Germinal center (tissue), 1 donor: Measurements from ENCODE around the gene ZFAND3.
"Not testable (repeated sequence)": the region's sequence is repeated elsewhere in the genome, so short reads cannot be mapped to it uniquely, and the experiment has no call there.

Experiments used
- DNase-seq: peaks from one replicate; pipeline ENCODE4 v3.0.0; 2012; ENCODE audit warnings: mixed read lengths, low spot score

The ZFAND3 gene

DNA sequence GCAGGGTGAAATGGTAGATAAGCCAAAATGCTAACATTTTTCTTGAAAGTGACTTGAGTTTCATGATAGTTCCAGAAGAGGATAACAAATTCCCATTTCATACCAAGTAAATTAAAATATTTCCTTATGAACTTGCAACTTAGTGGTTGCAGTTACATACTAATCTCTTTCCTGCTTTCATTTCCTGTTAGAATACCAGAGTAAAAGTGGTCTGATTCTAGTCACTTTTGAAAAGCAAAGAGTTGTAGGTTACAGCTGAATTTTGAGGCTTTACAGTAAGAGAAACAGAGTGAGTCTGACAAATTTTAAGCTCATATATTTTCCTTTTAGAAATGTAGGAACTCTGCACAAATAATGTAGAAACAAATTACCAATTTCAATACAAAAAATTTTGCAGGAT, 117.4 kb downstream of the ZFAND3 start:
- no peak for DNase-seq

GRCh38 chr6:37938909-37939308, 119.4 kb downstream of the ZFAND3 start:
- DNase-seq, result no peak

DNA sequence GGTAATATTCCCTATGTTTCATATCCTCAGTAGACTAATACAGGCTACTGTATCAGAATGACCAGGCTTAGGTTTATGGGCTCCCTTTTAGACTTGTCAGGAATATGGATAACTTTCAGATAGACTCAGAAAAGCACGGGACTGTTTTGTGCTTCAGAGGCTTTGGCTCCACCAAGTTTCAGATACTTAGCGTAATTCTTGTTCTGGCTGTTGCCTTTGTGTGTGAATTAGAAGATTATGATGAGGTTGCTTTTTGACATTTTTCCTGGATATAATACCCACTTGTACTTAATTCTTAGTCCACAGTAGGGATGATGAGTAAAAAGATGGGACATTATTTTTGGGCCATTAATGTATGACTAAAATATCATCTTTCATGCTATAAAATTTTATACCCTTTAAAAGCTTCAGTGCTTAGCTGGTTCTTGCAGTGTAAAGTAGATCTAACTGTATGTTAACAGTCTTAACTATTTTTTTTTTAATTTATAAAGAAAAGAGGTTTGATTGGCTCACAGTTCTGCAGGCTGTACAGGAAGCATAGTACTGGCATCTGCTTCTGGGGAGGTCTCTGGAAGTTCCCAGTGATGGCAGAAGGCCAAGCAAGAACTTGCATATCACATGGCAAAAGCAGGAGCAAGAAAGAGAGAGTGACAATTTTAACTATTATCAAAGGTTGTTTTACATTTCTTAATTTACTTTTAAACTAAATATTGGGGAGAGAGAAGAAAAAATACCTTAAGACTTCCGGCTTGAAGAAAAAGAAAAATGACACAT, 120.7 kb downstream of the ZFAND3 start:
- no peak for DNase-seq

GRCh38 chr6:37941871-37942270, 122.3 kb downstream of the ZFAND3 start:
- no peak for DNase-seq

DNA sequence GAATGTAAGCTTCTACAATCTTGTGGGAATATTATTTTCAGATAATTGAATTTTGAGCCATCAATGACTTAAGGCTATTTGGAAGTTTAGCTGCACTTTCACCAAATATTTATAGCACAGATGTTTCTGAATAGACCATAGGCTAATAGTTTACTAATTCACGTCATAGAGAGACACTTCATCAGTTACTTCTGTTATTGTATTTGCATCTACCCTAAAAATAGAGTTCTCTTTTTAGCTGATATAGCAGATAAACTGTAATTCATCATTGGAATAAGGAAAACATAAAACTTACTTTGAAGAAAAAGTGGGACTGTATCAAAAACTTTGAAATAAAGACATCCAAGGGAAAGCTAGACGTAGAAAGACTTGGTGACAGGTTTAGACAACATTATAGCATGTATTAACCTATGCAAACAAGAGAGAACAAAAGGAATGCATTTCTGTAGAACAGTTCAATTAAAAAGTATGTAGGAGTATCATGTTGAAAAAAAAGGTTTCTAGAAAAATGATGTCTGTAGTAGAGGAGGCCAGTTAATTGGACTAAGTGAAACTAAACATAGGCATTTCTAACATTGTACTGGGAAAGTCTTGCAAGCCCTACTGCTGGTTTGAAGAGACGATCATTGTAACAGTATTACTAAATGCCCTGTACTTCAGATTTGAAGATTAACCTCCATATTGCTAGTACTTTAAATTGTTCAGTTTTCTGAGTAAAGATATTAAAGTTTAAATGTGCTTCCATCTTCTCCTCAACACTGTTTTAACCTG, 123.3 kb downstream of the ZFAND3 start:
- no peak for DNase-seq

GRCh38 chr6:37943436-37944058, 124.0 kb downstream of the ZFAND3 start:
- DNase-seq, result no peak

DNA sequence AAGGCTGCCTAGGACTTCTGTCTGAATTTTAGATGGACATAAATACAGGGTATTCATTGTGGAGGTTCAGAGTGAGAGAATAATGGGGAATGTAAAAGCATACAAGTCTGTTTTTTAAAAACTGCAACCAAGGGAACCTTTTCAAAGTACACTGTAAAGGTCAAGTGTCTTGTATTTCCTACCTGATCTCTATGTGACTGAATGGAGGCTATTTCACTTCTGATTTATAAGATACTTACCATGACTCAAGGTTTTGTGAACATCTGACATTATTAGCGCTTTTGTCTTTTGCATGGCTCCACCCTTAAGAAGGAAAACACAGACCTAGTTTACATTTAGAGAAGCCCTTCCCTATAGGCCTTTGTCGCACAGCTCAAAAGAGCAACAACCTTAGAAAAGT, 126.5 kb downstream of the ZFAND3 start:
- DNase-seq, result no peak

DNA sequence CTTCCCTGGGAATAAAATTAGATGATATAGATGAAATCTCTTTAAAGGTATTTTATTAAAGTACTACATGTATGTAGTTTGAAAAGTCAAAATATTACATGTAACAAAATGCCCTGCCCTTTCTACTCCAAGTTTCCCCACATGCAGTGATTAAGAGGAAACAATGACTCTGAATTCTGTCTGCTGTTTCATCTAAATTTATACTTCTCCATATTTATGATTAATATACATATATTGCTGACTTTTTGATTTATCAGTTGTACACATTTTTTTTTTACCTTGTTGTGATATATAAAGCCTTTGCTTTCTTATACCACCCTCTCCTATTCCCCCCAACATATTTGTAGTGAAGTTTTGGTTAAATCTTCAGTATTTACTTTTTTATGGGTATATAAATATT, 127.9 kb downstream of the ZFAND3 start:
- no peak for DNase-seq

DNA sequence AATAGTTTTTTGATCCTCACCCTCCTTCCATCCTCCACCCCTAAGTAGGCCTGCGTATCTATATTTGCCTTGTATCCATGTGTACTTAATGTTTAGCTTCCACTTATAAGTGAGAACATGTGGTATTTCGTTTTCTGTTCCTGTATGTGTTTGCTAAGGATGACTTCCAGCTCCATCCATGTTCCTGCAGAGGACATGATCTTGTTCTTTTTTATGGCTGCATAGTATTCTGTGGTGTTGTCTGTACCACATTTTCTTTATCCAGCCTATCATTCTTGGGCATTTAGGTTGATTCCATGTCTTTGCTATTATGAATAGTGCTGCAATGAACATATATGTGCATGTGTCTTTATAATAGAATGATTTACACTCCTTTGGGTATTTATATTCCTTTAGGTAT, 129.1 kb downstream of the ZFAND3 start:
- not testable (repeated sequence) for DNase-seq

DNA sequence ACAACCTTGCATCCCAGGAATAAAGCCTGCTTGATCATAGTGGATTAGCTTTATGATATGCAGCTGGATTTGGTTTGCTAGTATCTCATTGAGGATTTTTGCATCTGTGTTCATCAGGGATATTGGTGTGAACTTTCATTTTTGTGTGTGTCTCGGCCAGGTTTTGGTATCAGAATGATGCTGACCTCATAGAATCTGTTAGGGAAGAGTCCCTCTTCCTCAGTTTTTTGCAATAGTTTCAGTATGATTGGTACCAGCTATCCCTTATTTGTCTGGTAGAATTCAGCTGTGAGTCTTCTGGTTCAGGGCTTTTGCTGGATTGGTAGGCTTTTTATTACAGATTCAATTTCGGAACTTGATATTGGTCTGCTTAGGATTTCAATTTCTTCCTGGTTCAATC, 132.5 kb downstream of the ZFAND3 start:
- no peak for DNase-seq

- no peak for DNase-seq
Measured at GRCh38 chr6:37954791-37955190, 135.3 kb downstream of the ZFAND3 start.

DNA sequence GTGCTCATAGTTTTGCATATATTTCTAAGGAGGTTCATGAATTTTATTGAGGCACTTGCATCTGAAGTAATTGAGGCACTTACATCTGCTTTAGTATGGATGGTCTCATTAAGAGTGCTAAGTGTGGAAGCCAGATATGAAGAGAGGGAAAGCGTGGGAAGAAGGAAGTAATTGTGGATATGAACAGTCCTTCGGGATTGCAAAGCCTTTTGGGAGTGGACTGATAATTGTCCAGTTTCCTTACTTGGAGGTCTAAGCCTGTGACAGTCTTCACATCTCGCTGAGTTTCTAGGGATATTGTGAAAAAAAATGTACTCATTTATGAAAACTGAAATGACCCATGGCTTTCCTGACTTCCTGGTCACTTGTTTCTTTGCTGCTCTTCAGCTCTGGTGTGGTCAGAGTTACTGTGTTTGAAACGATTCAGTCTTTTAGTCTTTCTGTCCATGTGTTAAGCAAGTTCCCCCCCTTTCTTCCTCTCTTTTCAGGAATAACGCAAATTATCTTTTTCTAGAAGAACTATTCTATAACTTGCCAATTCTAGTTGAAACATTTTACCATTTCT, 137.3 kb downstream of the ZFAND3 start:
- no peak for DNase-seq

GRCh38 chr6:37959061-37959460, 139.5 kb downstream of the ZFAND3 start:
- DNase-seq, result no peak

DNA sequence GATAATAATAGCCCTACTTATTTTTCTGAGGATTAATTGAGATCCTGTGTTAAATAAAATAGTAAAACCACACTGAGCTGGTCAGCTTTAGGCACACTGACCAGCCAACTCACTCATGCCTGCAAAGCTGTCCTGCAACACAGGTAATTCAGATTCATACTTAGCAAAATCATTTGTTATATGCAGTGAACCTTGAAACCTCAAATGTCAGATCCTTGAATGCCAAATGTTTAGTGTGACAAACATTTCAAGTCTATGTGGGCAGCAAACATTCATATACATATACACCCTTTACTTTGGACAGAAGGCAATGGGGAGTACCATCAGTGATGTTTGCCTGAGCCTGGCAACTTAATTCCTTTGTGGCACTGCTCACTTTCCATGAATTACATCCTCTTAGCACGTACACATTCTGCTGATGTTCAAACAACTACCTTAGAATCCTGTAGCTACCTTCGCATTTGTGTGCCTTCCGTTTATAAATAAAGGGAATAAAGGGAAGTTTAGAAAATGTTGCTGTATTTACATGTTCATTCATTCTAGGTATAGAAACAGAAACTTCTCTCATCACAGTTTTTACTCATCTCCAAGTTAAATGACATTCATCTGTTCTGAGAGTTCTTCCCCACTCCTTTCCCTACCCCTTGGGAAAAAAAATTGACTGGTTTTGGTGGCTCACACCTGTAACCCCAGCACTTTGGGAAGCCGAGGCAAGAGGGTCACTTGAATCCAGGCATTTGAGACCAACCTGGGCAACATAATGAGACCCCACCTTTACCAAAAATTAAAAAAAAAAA, 140.8 kb downstream of the ZFAND3 start:
- no peak for DNase-seq

- not testable (repeated sequence) for DNase-seq
Measured at GRCh38 chr6:37962481-37963080, 143.1 kb downstream of the ZFAND3 start.

DNA sequence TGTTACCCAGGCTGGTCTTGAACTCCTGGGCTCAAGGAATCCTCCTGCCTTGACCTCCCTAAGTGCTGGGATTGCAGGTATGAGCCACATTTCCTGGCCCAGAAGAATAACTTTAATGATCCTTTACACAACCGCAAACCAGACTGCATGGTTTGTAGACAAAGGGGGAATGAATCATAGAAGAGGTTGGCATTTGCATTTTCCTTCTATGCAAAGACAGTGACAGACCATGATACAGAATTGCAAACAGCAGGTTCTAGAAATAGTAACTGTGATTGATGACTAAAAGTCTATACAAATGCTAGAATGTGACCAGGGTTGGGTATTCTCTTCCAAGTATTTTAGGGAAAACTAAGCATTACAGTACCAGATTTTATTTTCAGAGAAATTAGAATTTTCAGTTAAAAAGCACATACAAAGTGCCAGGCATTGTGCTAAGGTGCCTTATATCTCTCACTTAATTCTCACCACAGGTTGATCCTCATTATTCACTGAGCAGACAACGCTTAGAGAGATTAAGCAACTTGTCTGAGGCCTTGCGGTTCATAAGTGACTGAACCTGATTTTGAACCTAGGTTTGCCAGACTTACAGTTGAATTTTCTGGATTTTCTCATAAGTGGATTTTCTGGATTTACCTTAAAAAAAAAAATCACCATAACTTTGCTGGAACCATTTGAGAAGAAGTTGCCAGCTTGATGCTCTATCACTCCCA, 146.6 kb downstream of the ZFAND3 start:
- DNase-seq, result no peak

DNA sequence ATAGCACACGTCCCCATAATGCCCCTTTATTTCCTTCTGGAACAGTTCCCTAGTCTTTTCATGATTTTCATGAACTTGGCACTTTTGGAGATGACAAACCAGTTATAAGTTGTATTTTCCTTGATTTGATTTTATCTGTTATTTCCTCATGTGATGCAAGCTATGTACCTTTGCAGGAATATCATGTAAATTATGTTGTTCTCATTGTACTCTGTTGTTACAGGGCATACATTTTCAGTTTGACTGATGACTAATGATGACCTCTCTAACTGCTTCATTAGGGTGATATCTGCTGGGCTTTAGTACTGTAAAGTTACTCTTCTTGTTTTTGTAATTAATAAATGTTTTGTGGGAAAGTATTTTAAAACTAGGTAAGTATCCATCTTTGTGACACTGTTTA, 147.3 kb downstream of the ZFAND3 start:
- no peak for DNase-seq

DNA sequence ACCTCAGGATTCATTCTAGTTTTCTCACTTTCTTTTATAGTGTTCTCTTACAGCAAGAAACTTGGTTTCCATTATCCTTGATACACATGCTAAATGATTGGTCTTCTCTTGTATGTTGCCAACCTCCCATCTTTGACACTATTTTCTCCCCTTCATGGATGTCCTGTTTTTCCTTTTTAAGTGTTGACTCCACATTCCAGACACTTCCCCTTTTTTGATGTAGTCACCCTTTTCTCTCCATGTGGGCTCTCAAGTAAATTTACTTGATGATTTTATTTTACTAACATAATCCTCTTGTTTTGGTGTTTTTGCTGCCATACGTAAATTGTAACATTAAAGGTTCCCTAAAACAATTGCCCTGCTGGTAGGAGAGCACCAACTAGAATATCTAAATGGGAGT, 148.1 kb downstream of the ZFAND3 start:
- DNase-seq, result no peak

- no peak for DNase-seq
Measured at GRCh38 chr6:37971266-37971665, 151.7 kb downstream of the ZFAND3 start.

DNA sequence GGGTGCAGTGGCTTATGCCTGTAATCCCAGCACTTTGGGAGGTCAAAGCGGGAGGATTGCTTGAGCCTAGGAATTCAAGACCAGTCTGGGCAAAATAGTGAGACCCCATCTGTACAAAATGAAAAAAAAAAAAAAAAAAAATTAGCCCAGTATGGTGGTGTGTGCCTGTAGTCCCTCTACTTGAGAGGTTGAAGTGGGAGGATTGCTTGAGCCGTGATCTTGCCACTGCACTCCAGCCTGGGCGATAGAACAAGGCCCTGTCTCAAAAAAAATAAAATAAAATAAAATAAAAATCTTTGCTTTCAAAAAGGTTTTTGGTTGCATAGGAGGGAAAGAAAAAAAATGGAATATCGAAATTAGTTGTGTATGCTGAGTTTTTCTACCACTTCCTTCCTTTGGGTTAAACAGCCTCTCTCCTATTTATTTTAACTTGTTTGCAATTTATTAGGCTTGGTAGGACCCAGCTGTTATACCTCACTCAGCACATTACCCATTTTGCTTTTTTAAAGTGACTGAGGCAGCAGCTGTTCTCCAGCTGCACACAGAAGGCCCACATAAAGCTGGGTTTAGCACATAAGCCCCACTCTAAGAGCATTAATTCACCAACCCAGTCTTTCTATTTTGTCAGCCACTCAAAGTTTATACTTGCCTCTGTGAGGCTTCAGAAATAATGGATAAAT, 152.3 kb downstream of the ZFAND3 start:
- DNase-seq, result no peak
